ACC112 (cell line): ENCODE results near the gene ZBTB6.

ENCODE experiments used
- H2AFZ ChIP-seq: fragments of 200-600 bp; sonication (generic); one replicate; pipeline ENCODE4 v1.6.0; 2017; ENCODE audit warnings: antibody characterized with exemption, low read length; ENCODE audit not compliant: unreplicated experiment
- H3K27ac ChIP-seq: fragments of 200-600 bp; sonication (generic); 2 replicates; pipeline ENCODE4 v1.5.1; 2014; ENCODE audit warnings: low read depth, mild to moderate bottlenecking, antibody characterized with exemption, low read length, moderate library complexity
- H3K27me3 ChIP-seq: fragments of 200-600 bp; sonication (generic); 2 replicates; pipeline ENCODE4 v1.6.1; 2014; ENCODE audit warnings: mild to moderate bottlenecking, antibody characterized with exemption, low read length, moderate library complexity, mixed read lengths; ENCODE audit not compliant: insufficient read depth
- H3K36me3 ChIP-seq: fragments of 200-600 bp; sonication (generic); 2 replicates; pipeline ENCODE4 v1.6.1; 2016; ENCODE audit warnings: mild to moderate bottlenecking, antibody characterized with exemption, low read length, moderate library complexity, mixed read lengths; ENCODE audit not compliant: insufficient read depth
- H3K4me1 ChIP-seq: fragments of 200-600 bp; sonication (generic); one replicate; pipeline ENCODE4 v1.6.1; 2016; ENCODE audit warnings: low read length, mixed read lengths; ENCODE audit not compliant: insufficient read depth, unreplicated experiment, control insufficient read depth
- H3K4me3 ChIP-seq: fragments of 200-600 bp; sonication (generic); 2 replicates; pipeline ENCODE4 v1.5.1; 2014; ENCODE audit warnings: mild to moderate bottlenecking, low read depth, low read length
- H3K79me2 ChIP-seq: fragments of 200-600 bp; sonication (generic); one replicate; pipeline ENCODE4 v1.6.0; 2016; ENCODE audit warnings: low read length; ENCODE audit not compliant: control insufficient read depth, unreplicated experiment, insufficient read depth

ZBTB6 gene

GRCh38 chr9:122941582-122942234 is 28.6 kb upstream of the ZBTB6 start:
- Histone ChIP-seq H3K79me2 (peaks cover 55% of the 10 kb centered on the region), H3K27ac (peak overlapping the region; percentile 71; the same call in 1 of the 2 replicates), H3K27me3 (no peaks in the 10 kb centered on the region), H3K4me1 (peaks cover 22% of the 10 kb centered on the region), H2AFZ (peak overlapping the region; percentile 78), H3K36me3 (peaks cover 13% of the 10 kb centered on the region), H3K4me3 (peak overlapping the region; percentile 96)

- Histone ChIP-seq H3K27me3 (no peaks in the 10 kb centered on the region), H2AFZ (peak within 1 kb of the TSS; percentile 78), H3K4me1 (peaks cover 22% of the 10 kb centered on the region), H3K79me2 (peaks cover 51% of the 10 kb centered on the region), H3K36me3 (peaks cover 20% of the 10 kb centered on the region), H3K27ac (peak within 1 kb of the TSS; percentile 71), H3K4me3 (peak within 1 kb of the TSS; percentile 96)
Observed at GRCh38 chr9:122940749-122941581, 27.8 kb upstream of the ZBTB6 start, which contains the start of gene RABGAP1. Gene RABGAP1 (plus strand): TSS chr9:122941020. CDS start chr9:122957060, 16,040 bp downstream.

GRCh38 chr9:122940454-122940748 is 27.3 kb upstream of the ZBTB6 start:
- no peaks in the 10 kb centered on the region for H3K27me3 ChIP-seq
- peak overlapping the region; percentile 54 for H3K4me3 ChIP-seq
- peaks cover 51% of the 10 kb centered on the region for H3K79me2 ChIP-seq
- H3K27ac ChIP-seq = no peak overlapping the region
- H3K36me3 ChIP-seq = peaks cover 20% of the 10 kb centered on the region
- peaks cover 19% of the 10 kb centered on the region for H3K4me1 ChIP-seq
- H2AFZ ChIP-seq = peak overlapping the region; percentile 59

GRCh38 chr9:122939601-122940000 is 26.5 kb upstream of the ZBTB6 start:
- no peak overlapping the region for H2AFZ ChIP-seq
- peaks cover 15% of the 10 kb centered on the region for H3K4me1 ChIP-seq
- no peak overlapping the region for H3K4me3 ChIP-seq
- no peaks in the 10 kb centered on the region for H3K27me3 ChIP-seq
- H3K27ac ChIP-seq = no peak overlapping the region
- H3K79me2 ChIP-seq = peaks cover 51% of the 10 kb centered on the region
- peaks cover 20% of the 10 kb centered on the region for H3K36me3 ChIP-seq

- H3K36me3 ChIP-seq = peaks cover 20% of the 10 kb centered on the region
- no peak overlapping the region for H3K4me3 ChIP-seq
- H3K27ac ChIP-seq = no peak overlapping the region
- peaks cover 11% of the 10 kb centered on the region for H3K4me1 ChIP-seq
- no peaks in the 10 kb centered on the region for H3K27me3 ChIP-seq
- H2AFZ ChIP-seq = no peak overlapping the region
- H3K79me2 ChIP-seq = peaks cover 47% of the 10 kb centered on the region
Observed at GRCh38 chr9:122936883-122937282, 23.8 kb upstream of the ZBTB6 start.

GRCh38 chr9:122936464-122936863 is 23.3 kb upstream of the ZBTB6 start:
- H3K4me1 ChIP-seq = peaks cover 9% of the 10 kb centered on the region
- peaks cover 47% of the 10 kb centered on the region for H3K79me2 ChIP-seq
- peaks cover 20% of the 10 kb centered on the region for H3K36me3 ChIP-seq
- no peaks in the 10 kb centered on the region for H3K27me3 ChIP-seq
- H2AFZ ChIP-seq = no peak overlapping the region
- H3K27ac ChIP-seq = no peak overlapping the region
- H3K4me3 ChIP-seq = no peak overlapping the region

GRCh38 chr9:122931226-122932121 is 18.4 kb upstream of the ZBTB6 start, which contains the start of gene ZBTB26:
Gene ZBTB26 (minus strand): TSS chr9:122931512. CDS start chr9:122919934, 11,578 bp downstream.
- H3K4me1 ChIP-seq = peaks cover 9% of the 10 kb centered on the region
- H3K27ac ChIP-seq = peak within 1 kb of the TSS; percentile 66
- peaks cover 69% of the 10 kb centered on the region for H3K79me2 ChIP-seq
- H3K27me3 ChIP-seq = no peaks in the 10 kb centered on the region
- H3K36me3 ChIP-seq = peaks cover 4% of the 10 kb centered on the region
- peak within 1 kb of the TSS; percentile 98 for H3K4me3 ChIP-seq
- peak within 1 kb of the TSS; percentile 77 for H2AFZ ChIP-seq

- peaks cover 62% of the 10 kb centered on the region for H3K79me2 ChIP-seq
- H3K4me1 ChIP-seq = peaks cover 9% of the 10 kb centered on the region
- H2AFZ ChIP-seq = peak overlapping the region; percentile 69
- H3K27ac ChIP-seq = peak overlapping the region; percentile 55
- H3K36me3 ChIP-seq = no peaks in the 10 kb centered on the region; the same call in 1 of the 2 replicates
- no peaks in the 10 kb centered on the region for H3K27me3 ChIP-seq
- H3K4me3 ChIP-seq = peak overlapping the region; percentile 98
Observed at GRCh38 chr9:122930541-122931225, 17.6 kb upstream of the ZBTB6 start.

GRCh38 chr9:122929796-122930354 is 16.8 kb upstream of the ZBTB6 start:
- Histone ChIP-seq H3K27ac (no peak overlapping the region), H3K79me2 (peaks cover 54% of the 10 kb centered on the region), H3K36me3 (no peaks in the 10 kb centered on the region; the same call in 1 of the 2 replicates), H3K4me1 (peaks cover 9% of the 10 kb centered on the region), H3K27me3 (no peaks in the 10 kb centered on the region), H3K4me3 (peak overlapping the region; percentile 98), H2AFZ (no peak overlapping the region)
